Stimulated activated memory B cell treated with anti-CD40 and anti-IgM and Interleukin-4, amounts not matched to agents 10 μg/mL and 1 μg/mL and 100 μg/mL, for 72 hours (primary cell): Measurements from ENCODE around the gene NEMP2.
"Not testable (repeated sequence)": the region's sequence is repeated elsewhere in the genome, so short reads cannot be mapped to it uniquely, and the experiment has no call there.

Experiments
- ATAC-seq: fragments of 150-1000 bp; cut with Tn5 transposase; 2 replicates; pipeline ENCODE4 v1.10.0; 2021
- H3K27ac Mint-ChIP-seq: one replicate; pipeline ENCODE4 v1.8.0; 2022; ENCODE audit warnings: mild to moderate bottlenecking, mixed read lengths
- H3K27me3 Mint-ChIP-seq: one replicate; pipeline ENCODE4 v1.8.0; 2022; ENCODE audit warnings: mixed read lengths
- H3K36me3 Mint-ChIP-seq: one replicate; pipeline ENCODE4 v1.8.0; 2022; ENCODE audit warnings: mixed read lengths
- H3K4me1 Mint-ChIP-seq: one replicate; pipeline ENCODE4 v1.8.0; 2022; ENCODE audit warnings: mixed read lengths
- H3K4me3 Mint-ChIP-seq: one replicate; pipeline ENCODE4 v1.8.0; 2022; ENCODE audit warnings: mild to moderate bottlenecking, moderate library complexity, mixed read lengths
- H3K9me3 Mint-ChIP-seq: one replicate; pipeline ENCODE4 v1.8.0; 2022; ENCODE audit warnings: mixed read lengths

The NEMP2 gene

DNA sequence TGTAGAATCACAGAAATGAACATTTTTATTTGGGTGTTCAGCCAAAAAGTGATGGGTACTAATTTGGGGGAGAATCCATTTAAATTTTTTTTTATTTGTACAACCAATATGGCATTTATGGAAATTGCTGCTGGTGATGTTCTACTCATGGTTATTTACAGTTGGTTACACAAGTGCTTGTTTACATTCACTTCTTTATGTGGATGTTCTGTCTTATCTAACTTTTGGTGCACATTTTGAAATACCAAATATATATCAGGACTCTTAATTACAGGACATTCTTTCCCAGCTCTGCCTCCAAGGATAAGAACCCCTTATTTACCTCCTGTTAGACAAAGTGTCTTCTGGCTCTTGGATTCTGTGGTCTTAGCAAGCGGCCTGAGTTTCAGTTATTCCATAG is 35.2 kb downstream of the NEMP2 start:
- H3K9me3 Mint-ChIP-seq, result peaks cover 3% of the 10 kb centered on the region
- ATAC-seq, result no peak
- no peaks in the 10 kb centered on the region for H3K27me3 Mint-ChIP-seq
- peaks cover 61% of the 10 kb centered on the region for H3K36me3 Mint-ChIP-seq
- H3K4me1 Mint-ChIP-seq, result peaks cover 11% of the 10 kb centered on the region
- H3K4me3 Mint-ChIP-seq, result no peak overlapping the region
- no peak overlapping the region for H3K27ac Mint-ChIP-seq

GRCh38 chr2:190497428-190497827 is 37.1 kb downstream of the NEMP2 start:
- ATAC-seq, result no peak
- H3K4me1 Mint-ChIP-seq, result peaks cover 19% of the 10 kb centered on the region
- H3K36me3 Mint-ChIP-seq, result peaks cover 66% of the 10 kb centered on the region
- H3K27me3 Mint-ChIP-seq, result no peaks in the 10 kb centered on the region
- peaks cover 9% of the 10 kb centered on the region for H3K9me3 Mint-ChIP-seq
- H3K27ac Mint-ChIP-seq, result no peak overlapping the region
- no peak overlapping the region for H3K4me3 Mint-ChIP-seq

DNA sequence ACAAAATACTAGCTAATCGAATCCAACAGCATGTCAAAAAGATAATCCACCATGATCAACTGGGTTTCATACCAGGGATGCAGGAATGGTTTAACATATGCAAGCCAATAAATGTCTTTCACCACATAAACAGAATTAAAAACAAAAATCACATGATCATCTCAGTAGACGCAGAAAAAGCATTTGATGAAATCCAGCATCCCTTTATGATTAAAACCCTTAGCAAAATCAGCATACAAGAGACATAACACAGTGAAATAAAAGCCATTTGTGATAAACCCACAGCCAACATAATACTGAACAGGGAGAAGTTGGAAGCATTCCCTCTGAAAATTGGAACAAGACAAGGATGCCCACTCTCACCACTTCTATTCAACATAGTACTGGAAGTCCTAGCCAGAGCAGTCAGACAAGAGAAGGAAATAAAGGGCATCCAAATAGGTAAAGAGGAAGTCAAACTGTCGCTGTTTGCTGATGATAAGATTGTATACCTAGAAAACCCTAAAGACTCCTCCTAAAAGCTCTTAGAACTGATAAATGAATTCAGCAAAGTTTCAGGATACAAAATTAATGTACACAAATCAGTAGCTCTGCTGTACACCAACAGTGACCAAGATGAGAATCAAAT is 39.8 kb downstream of the NEMP2 start:
- not testable (repeated sequence) for H3K27me3 Mint-ChIP-seq, ATAC-seq, H3K27ac Mint-ChIP-seq, H3K4me3 Mint-ChIP-seq
- peaks cover 70% of the 10 kb centered on the region for H3K36me3 Mint-ChIP-seq
- peaks cover 12% of the 10 kb centered on the region for H3K9me3 Mint-ChIP-seq
- peaks cover 16% of the 10 kb centered on the region for H3K4me1 Mint-ChIP-seq

GRCh38 chr2:190493095-190493494 is 41.4 kb downstream of the NEMP2 start:
- no peak overlapping the region for H3K4me3 Mint-ChIP-seq
- peaks cover 12% of the 10 kb centered on the region for H3K9me3 Mint-ChIP-seq
- peaks cover 16% of the 10 kb centered on the region for H3K4me1 Mint-ChIP-seq
- no peak for ATAC-seq
- H3K27me3 Mint-ChIP-seq, result no peaks in the 10 kb centered on the region
- H3K27ac Mint-ChIP-seq, result no peak overlapping the region
- H3K36me3 Mint-ChIP-seq, result peaks cover 78% of the 10 kb centered on the region

DNA sequence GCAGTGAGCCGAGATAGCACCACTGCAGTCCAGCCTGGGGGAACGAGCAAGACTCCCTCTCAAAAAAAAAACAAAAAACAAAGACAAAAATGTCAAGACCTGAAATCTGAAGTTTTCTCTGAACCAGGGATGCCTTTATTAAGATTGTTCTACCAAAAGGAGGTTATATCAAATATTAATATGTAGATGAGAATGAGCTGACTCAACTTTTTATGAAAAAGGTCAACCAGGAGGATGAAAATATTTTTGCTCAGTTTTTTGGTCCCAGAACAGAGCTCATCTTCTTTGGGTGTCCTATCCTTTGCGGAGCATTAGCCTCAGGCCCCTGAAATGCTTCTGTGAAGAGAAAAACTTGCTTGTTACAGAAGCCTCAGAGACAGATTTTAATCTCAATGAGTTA is 44.0 kb downstream of the NEMP2 start:
- peaks cover 10% of the 10 kb centered on the region for H3K9me3 Mint-ChIP-seq
- H3K27ac Mint-ChIP-seq, result no peak overlapping the region
- no peak for ATAC-seq
- H3K4me1 Mint-ChIP-seq, result peaks cover 16% of the 10 kb centered on the region
- no peak overlapping the region for H3K4me3 Mint-ChIP-seq
- peaks cover 86% of the 10 kb centered on the region for H3K36me3 Mint-ChIP-seq
- no peaks in the 10 kb centered on the region for H3K27me3 Mint-ChIP-seq

DNA sequence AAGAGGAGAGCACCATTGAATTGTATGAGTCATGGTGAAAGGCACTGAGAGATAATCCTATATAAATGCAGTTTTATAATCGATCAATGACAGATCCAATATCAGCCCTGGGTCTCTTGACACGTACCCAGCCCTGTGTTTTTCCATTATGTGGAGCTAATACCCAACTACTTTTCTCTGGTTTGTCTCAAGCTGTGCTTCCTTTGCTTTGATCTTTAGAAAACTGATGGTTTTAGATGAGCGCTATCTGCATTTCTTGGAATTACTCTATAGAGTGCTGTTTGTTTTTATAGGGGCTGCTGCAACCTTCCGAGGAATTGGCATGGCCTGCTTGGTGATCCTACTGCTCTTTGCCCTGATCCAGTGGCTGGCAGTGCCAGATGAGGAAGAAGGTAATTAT is 45.0 kb downstream of the NEMP2 start:
- no peak overlapping the region for H3K27ac Mint-ChIP-seq
- H3K4me3 Mint-ChIP-seq, result no peak overlapping the region
- H3K4me1 Mint-ChIP-seq, result peaks cover 16% of the 10 kb centered on the region
- H3K27me3 Mint-ChIP-seq, result no peaks in the 10 kb centered on the region
- H3K36me3 Mint-ChIP-seq, result peaks cover 76% of the 10 kb centered on the region
- peaks cover 10% of the 10 kb centered on the region for H3K9me3 Mint-ChIP-seq
- ATAC-seq, result no peak

- Mint-ChIP-seq H3K27me3 (no peaks in the 10 kb centered on the region), H3K9me3 (peaks cover 7% of the 10 kb centered on the region), H3K27ac (no peak overlapping the region), H3K4me1 (peaks cover 12% of the 10 kb centered on the region), H3K4me3 (no peak overlapping the region), H3K36me3 (peaks cover 68% of the 10 kb centered on the region)
- ATAC-seq, result no peak
Measured at GRCh38 chr2:190488516-190489233, 45.8 kb downstream of the NEMP2 start.

DNA sequence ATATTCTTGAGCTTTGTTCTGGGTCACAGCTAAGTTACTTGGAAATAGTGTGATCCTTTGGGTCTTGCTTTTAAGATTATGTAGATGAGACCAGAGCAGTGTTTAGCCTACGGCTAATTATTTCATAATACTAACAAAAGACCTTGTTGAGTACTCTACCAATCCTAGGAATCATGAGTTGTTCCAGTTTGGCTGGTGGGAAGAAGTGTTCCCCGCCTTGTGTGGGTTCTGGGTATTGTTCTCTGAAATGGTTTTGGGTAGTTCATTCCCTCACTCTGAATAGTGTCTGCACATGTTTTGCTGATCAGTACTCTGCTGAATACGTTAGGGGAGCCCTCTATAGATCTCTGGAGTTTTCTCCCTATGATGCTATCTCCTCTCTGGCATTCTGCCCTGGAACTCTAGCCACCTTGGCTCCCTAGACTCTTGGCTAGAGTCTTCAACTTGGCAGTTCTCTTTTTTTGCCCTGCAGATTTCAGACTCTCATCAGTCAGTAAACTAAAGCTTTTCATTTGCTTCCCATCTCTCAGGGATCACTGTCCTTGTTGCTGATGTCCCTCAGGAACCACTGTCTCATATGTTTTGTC is 48.4 kb downstream of the NEMP2 start:
- Mint-ChIP-seq H3K4me1 (no peaks in the 10 kb centered on the region), H3K9me3 (no peaks in the 10 kb centered on the region), H3K4me3 (no peak overlapping the region), H3K36me3 (peaks cover 57% of the 10 kb centered on the region), H3K27me3 (no peaks in the 10 kb centered on the region), H3K27ac (no peak overlapping the region)
- ATAC-seq, result no peak

- no peak overlapping the region for H3K4me3 Mint-ChIP-seq
- H3K9me3 Mint-ChIP-seq, result no peaks in the 10 kb centered on the region
- H3K36me3 Mint-ChIP-seq, result peaks cover 34% of the 10 kb centered on the region
- no peaks in the 10 kb centered on the region for H3K27me3 Mint-ChIP-seq
- H3K27ac Mint-ChIP-seq, result peak overlapping the region; percentile 16
- no peaks in the 10 kb centered on the region for H3K4me1 Mint-ChIP-seq
- ATAC-seq, result no peak
Measured at GRCh38 chr2:190482451-190482850, 52.1 kb downstream of the NEMP2 start.

GRCh38 chr2:190481339-190481738 is 53.2 kb downstream of the NEMP2 start:
- no peak for ATAC-seq

DNA sequence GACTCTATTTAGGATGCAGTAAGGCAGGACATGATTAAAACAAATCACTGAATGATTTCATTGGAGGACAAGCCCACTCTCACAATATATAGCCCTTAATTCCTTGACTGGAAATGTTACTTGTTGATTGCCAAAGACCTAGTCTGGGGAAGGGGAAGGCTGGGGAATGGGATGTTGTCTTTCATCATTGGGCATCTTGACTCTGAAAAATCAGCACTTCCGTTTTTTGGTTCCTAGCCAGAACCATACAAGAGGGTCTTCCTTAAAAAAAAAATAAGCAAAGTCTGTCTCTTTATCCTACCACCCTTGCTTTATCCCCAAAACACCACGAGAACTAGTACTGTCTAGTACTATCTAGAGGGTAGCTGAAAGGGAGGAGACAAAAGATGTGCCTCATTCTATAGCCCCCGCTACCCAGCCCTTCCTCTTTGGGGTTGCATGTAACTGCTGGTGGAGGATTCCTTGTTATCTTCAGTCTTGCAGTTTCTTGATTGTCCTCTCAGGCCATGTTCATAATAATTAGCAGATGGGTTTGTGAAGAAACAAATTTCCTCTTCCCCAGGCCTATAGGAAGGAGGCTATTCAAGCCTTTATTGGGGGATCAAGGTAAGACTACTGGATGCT is 55.8 kb downstream of the NEMP2 start:
- H3K4me1 Mint-ChIP-seq, result no peaks in the 10 kb centered on the region
- peaks cover 25% of the 10 kb centered on the region for H3K36me3 Mint-ChIP-seq
- H3K9me3 Mint-ChIP-seq, result no peaks in the 10 kb centered on the region
- H3K27ac Mint-ChIP-seq, result no peak overlapping the region
- no peaks in the 10 kb centered on the region for H3K27me3 Mint-ChIP-seq
- ATAC-seq, result no peak
- H3K4me3 Mint-ChIP-seq, result no peak overlapping the region

More at GRCh38 chr2:190481339-190481738, 53.2 kb downstream of the NEMP2 start:
- Mint-ChIP-seq H3K4me3 (no peak overlapping the region), H3K27me3 (no peaks in the 10 kb centered on the region), H3K36me3 (peaks cover 26% of the 10 kb centered on the region), H3K27ac (no peak overlapping the region), H3K4me1 (no peaks in the 10 kb centered on the region), H3K9me3 (no peaks in the 10 kb centered on the region)

DNA sequence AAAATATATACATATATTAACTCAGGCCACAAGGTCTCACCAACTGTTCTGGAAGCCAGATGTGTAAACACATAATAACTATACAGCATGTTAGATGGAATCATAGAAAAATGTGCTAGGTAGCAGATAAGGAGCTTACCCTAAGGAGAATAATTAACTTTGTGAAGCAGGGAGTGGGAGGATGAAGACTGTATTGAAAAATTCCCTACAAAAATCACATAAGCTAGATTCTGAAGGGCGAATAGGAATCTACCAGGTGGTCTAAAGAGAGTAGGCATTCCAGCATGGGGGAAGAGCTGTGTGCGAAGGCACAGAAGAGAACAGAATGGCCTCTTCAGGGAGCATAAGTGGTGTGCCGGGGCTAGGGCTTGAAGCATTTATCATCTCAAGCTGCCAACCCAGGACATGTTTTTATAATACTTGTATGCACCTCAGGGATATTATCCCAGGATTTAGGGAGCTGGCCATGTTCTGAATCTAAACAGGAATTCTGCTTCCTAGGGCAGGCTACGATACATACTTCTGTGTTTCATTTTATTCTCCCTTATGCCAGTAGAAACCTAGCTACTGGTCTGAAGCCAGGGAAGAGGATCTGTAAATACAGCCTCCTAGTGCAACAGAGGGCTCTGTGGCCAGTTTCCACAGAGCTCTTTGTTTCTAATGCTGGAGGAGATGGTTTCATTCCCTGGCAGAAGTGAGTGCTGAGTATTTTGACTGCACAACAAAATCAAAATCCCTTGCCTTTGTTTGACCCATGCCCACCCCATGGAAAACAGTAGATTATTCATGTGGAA is 56.7 kb downstream of the NEMP2 start:
- no peaks in the 10 kb centered on the region for H3K27me3 Mint-ChIP-seq
- no peak overlapping the region for H3K4me3 Mint-ChIP-seq
- H3K27ac Mint-ChIP-seq, result no peak overlapping the region
- peaks cover 33% of the 10 kb centered on the region for H3K36me3 Mint-ChIP-seq
- H3K9me3 Mint-ChIP-seq, result no peaks in the 10 kb centered on the region
- H3K4me1 Mint-ChIP-seq, result no peaks in the 10 kb centered on the region
- ATAC-seq, result no peak

GRCh38 chr2:190470256-190470826 is 64.2 kb downstream of the NEMP2 start:
- Mint-ChIP-seq H3K4me3 (no peak overlapping the region), H3K27ac (no peak overlapping the region), H3K9me3 (peaks cover 2% of the 10 kb centered on the region), H3K36me3 (peaks cover 28% of the 10 kb centered on the region), H3K4me1 (peaks cover 30% of the 10 kb centered on the region), H3K27me3 (no peaks in the 10 kb centered on the region)
- ATAC-seq, result no peak

GRCh38 chr2:190469771-190470170 is 64.8 kb downstream of the NEMP2 start:
- Mint-ChIP-seq H3K9me3 (peaks cover 2% of the 10 kb centered on the region), H3K36me3 (peaks cover 28% of the 10 kb centered on the region), H3K27me3 (no peaks in the 10 kb centered on the region), H3K4me1 (peaks cover 36% of the 10 kb centered on the region), H3K27ac (no peak overlapping the region), H3K4me3 (no peak overlapping the region)
- ATAC-seq, result no peak
